NT2/D1 (cell line): ENCODE data around the gene MYO5B.

Source experiments
- SUZ12 ChIP-seq: IDR thresholded peaks from 2 replicates; pipeline ENCODE4 v1.6.1; 2011; ENCODE audit not compliant: insufficient read length, insufficient read depth; ENCODE audit errors: extremely low read depth
- YY1 ChIP-seq: IDR thresholded peaks from 2 replicates; pipeline ENCODE4 v1.6.1; 2011; ENCODE audit not compliant: insufficient read length, insufficient read depth
- ZNF274 ChIP-seq: IDR thresholded peaks from 2 replicates; pipeline ENCODE4 v1.6.1; 2011; ENCODE audit warnings: mild to moderate bottlenecking, low read depth, low read length

DNA sequence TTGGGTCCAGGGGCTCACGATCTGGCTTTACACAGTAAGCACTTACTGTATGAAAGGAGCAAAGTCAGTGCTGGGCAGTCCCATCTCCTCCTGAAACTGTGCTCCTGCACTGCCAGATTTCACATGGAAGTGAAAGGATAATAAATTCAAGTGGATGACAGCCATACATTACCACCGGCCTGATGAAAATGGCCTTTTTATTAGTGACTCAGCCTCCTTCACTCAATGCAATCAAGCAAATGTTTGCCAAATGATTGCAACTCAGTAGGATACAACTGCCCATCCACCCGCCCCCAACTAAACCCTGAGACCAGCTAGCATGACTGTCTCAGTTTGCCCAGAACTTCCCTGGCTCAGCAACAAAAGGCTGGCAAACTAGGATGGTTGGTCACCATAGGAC, 77.1 kb downstream of the MYO5B start:
- TF ChIP-seq YY1, result no peak
- no peak for TF ChIP-seq SUZ12
- TF ChIP-seq ZNF274, result no peak
